Erythroblast (primary cell): ENCODE results near the gene GCK.

Source experiments
- GATA1 ChIP-seq: IDR thresholded peaks from 2 replicates; pipeline ENCODE4 v1.6.1; 2011; ENCODE audit warnings: low read depth, mild to moderate bottlenecking, control low read depth, low read length, moderate library complexity
- POLR2A ChIP-seq: IDR thresholded peaks from 2 replicates; pipeline ENCODE4 v1.6.1; 2011; ENCODE audit warnings: mild to moderate bottlenecking, low read length

- TF ChIP-seq POLR2A, result no peak
- TF ChIP-seq GATA1, result no peak
Observed at GRCh38 chr7:44225566-44226395, 36.5 kb upstream of the GCK start.
